HG02981 (cell line): ENCODE data around the gene SP3.
"Not testable (repeated sequence)": the region's sequence is repeated elsewhere in the genome, so short reads cannot be mapped to it uniquely, and the experiment has no call there.

Experiments
- ATAC-seq: cut with Tn5 transposase; IDR thresholded peaks from one replicate; pipeline ENCODE4 v1.9.1; 2021; ENCODE audit warnings: mild to moderate bottlenecking, moderate library complexity; ENCODE audit not compliant: unreplicated experiment

The SP3 gene

GRCh38 chr2:173896755-173897154 is 68.4 kb downstream of the SP3 start:
- no peak for ATAC-seq

GRCh38 chr2:173892341-173892740 is 72.8 kb downstream of the SP3 start:
- no peak for ATAC-seq

DNA sequence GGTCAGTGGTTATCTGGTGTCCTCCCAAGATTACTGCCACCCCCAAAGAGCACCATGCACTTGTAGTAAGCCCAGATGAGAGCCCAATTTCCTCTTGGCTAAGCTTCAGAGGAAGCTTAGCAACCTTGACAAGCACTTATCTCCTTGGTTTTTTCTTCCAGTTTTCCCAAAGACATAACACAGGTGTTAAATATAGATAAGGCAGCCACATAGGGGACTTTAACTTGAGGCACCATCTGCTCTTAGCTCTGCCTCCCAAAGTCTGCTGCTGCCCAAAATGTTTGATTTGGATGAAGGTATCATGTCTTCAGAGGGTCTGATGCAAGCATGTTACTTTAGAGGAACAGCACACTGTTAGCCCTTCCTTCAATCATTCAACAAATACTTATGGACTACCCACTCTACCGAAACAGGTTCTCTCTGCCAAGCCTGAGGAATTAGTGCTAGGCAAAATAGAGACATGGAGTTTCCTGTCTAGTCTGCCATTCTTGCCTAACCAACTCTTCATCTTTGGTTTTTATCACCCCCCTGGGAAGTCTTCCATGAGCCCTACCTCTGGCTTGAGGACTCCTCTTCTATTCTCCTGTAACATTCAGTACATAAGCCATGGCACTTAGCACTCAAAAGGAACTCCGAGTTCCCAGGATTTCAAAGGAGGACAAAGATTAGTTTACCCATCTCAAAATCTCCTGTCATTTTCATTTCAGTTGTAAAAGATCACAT is 73.7 kb downstream of the SP3 start:
- no peak for ATAC-seq

GRCh38 chr2:173889464-173889863 is 75.7 kb downstream of the SP3 start:
- ATAC-seq, result not testable (repeated sequence)

DNA sequence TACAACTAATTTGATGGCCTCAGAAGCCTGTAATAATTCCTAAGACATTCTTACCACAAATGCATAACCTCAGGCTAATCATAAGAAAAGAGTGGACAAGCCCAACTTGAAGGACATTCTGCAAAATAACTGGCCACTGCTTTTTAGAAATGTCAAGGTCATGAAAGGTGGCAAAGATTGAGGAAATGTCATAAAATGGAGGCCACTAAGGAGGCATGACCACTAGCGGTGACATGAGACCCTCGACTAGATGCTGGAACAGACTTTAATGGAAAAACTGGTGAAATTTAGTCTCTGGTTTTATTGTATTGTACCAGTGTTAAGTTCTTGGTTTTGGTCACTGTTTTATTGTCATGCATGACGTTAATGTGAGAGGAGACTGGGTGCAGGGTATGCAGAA is 78.6 kb downstream of the SP3 start:
- ATAC-seq, result no peak

DNA sequence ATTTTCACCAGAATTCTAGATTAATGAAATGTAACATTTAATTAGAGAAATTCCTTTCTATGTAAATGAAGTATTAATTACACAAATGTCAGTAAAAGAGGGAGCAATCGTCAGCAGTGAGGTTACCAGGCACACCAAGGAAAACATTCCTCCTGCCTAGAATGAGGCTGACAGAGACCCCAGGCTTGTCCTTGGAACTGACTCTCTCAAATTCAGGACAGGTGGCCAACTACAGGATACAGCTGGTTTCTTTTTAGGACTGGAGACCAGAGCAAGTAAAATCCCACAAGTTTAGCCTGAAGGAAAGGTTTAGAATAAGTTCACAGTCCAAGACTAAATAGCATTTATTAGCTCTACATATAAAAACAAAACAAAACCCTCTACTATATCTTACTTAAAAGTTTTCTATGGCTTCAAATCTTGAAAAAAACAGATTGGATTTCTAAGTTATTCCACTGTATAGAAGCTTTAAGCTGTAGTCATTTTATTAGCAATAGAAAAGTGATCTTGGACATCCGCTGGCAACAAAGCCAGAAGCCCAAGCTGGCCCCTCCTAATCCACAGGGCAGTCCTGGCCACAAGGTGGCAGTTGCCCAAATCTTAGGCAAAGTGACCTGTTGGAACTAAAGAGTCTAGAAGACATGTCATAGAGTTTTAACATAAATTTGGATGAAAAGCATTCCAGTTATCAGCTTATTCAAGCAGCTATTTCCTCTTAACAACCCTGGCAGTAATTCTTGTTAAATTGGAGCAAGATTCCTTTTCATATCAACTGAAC is 81.0 kb downstream of the SP3 start:
- ATAC-seq, result no peak

GRCh38 chr2:173881886-173882285 is 83.3 kb downstream of the SP3 start:
- ATAC-seq, result no peak

DNA sequence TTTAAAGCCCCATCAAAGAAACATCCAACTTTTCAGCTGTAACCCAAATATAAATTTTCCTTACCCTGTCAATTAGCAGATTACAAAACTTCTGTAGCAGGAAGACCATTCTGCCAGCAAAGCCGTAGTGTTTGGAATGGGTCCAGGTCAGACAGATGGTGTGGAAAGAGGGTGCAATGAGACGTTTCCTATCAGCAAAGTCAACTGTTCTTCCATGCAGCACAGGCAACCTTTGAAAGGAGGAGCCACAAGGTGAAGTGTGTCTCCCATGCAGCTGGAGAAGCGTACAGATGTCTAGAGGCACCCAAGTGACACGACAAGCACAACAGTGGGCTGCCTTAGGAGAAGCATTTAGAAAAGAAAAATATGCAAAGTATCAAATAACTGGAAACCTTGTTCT is 83.7 kb downstream of the SP3 start:
- no peak for ATAC-seq

- ATAC-seq, result no peak
Observed at GRCh38 chr2:173880561-173880960, 84.6 kb downstream of the SP3 start.

- ATAC-seq, result no peak
Observed at GRCh38 chr2:173876833-173877413, 88.2 kb downstream of the SP3 start.

DNA sequence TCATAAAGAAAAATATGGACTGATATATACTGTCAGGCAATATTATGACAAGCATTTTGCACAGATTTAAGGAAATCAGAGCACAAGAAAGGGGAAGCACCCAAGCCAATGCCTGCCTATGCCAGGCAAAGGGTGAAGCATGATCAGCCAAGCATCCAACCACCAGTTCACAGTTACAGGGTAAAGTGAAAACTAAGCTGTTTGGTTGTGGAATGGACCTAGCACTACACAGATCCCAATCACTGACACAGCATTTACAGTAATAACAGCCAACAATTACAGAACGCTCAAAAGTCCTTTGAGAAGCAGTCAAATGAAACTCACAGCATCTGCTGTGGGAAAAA is 90.3 kb downstream of the SP3 start:
- ATAC-seq, result peak; percentile 92

GRCh38 chr2:173874003-173874893 is 90.9 kb downstream of the SP3 start:
- peak; percentile 22 for ATAC-seq

DNA sequence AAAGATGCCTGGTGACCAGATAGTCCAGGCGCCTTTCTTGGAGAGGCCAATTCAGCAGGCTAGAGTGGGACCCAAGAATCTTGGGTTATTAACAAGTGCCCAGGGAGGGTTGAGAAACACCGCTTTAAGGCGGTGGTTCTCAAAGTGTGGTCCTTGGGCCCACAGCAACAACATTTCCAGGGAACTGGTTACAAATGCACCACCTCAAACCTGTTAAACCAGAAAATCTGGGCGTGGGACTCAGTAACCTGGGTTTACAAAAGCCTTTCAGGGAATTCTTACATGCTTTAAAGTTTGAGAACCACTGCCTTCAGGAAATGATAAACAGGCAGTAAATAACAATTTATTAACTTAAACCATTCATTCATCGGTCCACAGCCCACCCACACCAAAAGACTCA is 92.5 kb downstream of the SP3 start:
- ATAC-seq, result no peak

- ATAC-seq, result no peak
Observed at GRCh38 chr2:173869244-173870229, 95.6 kb downstream of the SP3 start.

DNA sequence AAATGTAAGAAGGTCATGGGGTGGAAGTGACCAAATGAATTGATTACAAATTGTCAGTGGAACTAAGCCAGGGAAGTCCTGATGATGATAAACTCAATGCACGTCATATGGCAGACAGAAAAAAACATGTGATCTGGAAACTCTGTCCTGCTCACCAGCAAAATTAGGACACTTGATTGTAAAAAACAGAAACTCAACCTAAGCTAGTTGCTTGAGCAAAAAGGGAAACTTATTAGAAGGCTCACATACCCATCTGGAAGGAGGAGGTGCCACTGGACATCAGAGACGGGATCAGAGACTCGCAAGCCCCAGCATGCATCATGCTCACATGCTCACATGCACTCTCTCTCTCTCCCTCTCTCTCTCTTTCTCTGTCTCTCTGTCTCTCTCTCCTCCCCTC is 96.8 kb downstream of the SP3 start:
- ATAC-seq, result no peak

GRCh38 chr2:173866874-173867618 is 98.1 kb downstream of the SP3 start:
- no peak for ATAC-seq

- ATAC-seq, result no peak
Observed at GRCh38 chr2:173865971-173866873, 99.0 kb downstream of the SP3 start.

DNA sequence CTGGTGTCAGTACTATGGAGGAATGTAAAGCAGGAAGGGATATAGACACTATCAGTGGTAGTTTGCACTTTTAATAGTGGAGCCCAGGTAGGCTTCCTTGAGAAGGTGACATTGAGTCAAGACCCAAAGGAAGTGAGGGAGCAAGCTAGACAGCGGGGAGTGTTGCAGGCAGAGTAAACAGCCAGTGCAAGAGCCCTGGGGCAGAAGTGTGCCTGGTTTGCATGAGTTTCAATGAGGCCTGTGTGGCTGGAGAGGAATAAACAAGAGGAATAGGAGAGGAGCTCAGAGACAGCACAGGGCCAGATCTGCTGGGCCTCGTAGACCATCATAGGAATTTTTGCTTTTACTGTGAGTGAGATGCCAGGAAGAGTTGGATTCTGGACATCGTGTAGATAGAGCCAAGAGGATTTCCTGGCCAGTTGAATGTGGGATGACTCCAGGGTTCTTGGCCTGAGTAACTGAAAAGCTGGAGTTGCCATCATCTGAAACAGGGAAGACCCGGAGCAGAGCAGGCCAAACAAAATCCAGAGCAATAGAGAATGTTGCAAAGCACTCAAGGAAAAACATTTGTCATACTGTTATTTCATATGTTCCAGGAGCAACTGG is 102.5 kb downstream of the SP3 start:
- no peak for ATAC-seq
